HG03575 (cell line): ENCODE data around the gene C2orf15.
"Not testable (repeated sequence)": the region's sequence is repeated elsewhere in the genome, so short reads cannot be mapped to it uniquely, and the experiment has no call there.

Experiments
- ATAC-seq: cut with Tn5 transposase; IDR thresholded peaks from one replicate; pipeline ENCODE4 v1.9.1; 2021; ENCODE audit not compliant: unreplicated experiment, insufficient number of reproducible peaks, low FRiP score; ENCODE audit errors: extremely low read depth

C2orf15 gene, protein sequence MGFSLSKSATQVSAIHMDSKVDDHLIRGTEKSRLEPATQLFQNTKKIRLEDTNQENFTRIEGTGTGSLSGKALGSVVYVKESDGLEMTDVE

DNA sequence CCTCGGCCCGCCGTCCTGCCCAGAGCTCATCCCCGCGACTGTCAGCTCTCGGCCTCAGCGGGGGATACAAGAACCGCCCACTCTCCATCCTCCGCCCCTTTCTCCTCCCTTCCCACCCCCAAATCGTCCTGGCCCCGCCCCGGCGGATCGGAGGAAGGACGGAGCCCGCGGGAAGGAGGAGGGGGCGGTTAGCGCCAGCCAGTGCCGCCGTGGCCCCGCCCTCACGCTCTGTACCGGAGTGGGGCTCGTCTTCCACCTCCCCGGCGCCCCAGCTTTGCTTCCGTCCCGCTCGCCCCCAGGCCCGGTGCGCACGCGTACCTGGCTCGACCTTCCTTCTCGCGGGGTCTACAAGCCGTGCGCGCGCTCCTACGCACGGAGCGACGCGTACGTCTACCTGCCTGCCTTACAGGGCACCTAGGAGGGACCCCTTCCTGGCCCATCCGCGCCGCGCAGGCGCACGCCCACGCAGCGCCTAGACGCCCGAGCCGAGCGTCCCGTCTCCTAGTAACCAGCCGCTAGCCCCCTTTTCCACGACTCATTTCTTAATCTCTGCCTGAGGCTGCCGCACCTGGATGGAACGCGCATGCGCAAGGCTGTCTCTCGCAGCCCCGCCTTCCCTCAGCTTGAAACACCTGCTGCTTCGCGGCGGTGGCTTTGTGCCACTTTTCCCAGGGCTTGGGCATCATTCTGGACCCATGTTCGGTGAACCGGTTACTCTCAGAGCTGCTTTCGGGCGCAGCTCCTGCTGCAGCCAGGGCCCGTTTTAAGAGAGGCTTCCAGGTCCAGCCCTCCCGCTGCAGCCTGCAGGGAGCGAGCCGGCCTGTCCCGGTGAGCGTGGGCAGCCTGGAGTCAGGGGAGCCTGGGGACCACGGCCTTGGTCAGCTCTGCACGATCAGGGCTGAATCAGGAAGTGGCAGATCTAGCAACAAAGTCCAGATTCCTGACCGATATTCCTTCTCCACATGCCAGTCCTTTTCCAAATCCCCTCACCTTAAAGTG is at the start of gene C2orf15:
Gene C2orf15 (plus strand): TSS at position 598 of the 999 bp plus-strand sequence. CDS start 8,852 bp downstream, outside the sequence.
- ATAC-seq, result peak; percentile 52

DNA sequence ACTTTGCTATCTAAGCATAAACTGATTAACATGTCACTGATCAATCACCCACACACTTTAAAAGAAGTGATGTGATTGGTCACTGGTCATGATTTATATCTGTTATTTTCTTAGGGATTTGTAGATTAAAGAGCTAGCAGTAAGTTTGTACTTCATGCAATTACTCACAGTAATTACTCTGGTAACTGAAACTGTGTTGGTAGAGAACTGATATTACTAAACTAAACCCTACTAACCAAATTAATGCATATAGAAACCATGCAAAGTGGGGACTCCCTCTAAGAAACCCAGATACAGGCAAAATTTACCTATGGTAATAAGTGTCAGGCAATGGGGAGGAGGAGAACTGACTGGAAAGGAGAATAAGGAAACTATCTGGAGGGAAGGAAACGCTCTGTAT is 44.8 kb upstream of the C2orf15 start:
- no peak for ATAC-seq

DNA sequence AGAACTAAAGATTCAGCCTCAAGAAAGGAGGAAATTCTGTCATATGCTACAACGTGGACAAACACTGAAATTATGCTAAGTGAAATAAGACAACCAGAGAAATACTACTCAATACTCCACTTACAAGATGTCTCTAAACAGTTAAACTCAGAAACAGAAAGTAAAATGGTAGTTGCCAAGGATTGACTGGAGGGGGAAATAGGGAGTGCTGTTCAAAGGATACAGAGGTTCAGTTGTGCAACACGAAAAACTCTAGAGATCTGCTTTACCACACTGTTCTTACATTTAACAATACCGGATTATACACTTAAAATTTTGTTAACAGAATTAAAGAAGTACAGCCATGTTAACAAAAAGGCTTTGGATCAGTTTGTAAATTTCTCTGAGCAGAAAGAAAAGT is 39.8 kb upstream of the C2orf15 start:
- ATAC-seq, result no peak

DNA sequence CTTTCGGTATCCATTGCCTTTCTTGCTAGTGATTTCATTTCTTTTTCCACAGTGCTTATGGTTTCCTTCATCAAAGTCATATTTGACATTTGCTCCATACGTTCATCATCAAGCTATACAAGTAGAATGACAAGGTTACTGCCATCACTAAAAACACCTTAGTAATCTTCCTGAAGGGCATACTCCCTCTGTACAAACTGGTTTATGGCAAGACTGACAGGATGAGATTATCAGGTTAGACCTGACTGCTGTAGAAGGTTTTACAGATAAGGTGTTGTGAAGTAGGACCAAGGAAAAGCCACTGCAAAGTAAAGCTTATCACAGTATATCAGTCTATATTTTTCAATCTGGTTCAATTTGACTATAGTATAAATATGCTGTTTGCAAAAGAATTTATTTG is 37.5 kb upstream of the C2orf15 start:
- no peak for ATAC-seq

DNA sequence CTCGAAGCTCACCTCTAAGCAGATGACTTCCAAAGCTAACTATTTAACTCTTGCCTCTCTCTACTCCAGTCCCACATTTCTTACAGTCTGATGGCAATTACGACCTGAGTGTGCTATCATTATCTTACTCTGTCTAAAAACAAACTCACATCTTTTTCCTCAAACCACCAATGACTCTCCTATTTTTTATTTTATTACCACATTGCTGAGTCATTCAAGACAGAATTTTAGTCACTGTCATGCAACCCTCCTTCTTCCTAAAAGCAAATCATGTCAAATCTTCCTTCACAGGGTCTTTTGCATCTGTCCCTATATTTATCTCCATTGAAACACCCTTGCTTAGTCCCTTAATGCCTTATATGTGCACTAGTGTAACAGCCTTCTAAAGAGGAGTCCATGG is 34.6 kb upstream of the C2orf15 start:
- ATAC-seq, result no peak

DNA sequence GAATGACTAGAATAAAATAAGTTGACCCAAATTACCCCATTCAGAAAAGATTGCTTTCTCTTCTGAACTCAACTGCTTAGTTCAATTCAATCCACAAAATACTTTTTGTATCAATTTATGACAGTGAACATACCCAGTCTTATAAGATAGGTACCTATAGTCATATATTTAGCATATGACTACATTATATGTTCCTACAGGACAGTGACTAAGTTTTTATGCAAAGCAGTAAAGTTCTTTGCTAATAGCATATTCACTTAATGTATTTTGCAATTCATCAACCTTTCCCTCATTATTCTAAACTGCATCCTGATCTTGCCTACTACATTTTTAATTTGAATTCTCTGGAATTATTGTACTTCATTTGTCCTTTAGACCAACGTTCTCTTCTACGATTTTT is 30.3 kb upstream of the C2orf15 start:
- no peak for ATAC-seq

DNA sequence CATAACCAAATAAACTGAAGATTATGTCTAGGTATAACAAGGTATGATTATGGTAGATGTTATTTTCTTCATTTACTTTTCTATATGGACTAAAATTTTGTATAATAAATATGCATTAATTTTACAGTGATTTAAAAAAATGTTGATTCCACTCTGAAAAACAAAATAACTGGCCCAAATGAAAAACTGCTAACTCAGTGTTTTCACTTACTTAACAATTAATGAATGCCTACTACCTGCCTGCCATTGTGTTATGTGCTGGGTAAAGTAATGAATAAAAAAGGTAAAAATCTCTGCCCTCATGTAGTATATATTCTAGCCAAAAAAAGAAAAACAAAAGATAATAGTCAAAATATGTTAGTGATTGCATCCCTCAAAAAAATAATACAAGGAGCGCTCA is 29.6 kb upstream of the C2orf15 start:
- ATAC-seq, result no peak

DNA sequence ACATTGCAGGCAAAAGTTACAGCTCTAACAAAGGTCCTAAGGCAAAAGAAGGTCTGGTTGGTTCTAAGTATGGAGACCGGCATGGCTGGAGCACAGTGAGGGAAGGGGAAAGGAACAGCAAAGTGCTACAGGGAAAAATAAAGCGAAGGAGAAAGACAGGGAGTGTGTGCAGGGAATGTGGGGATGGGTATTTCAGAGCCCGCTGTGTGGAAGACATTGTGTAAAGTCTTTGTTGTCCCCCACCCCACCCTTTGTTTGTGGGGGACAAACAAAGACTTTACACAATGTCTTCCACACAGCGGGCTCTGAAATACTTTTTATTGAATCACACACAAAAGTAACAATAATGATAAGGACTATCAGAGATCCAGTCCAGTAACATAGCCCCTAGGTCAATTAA is 28.9 kb upstream of the C2orf15 start:
- ATAC-seq, result no peak

DNA sequence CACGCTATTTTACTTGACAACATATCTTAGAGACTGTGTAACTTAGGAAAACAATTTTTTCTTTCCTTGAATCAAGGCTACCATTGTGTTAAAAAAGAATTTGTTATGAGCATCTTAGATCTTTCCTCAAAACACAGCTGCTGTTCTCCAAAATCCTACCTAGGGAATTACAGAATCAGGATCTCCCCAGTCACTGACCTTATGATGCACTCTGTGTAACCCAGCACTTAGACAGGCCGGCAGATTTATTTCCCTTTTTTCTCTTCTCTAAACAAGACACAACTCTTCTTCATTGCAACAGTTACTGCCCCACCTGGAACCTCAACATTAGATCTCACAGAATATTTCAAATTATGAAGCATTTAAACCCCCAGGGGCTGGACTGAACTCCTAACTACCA is 13.5 kb upstream of the C2orf15 start:
- ATAC-seq, result no peak

DNA sequence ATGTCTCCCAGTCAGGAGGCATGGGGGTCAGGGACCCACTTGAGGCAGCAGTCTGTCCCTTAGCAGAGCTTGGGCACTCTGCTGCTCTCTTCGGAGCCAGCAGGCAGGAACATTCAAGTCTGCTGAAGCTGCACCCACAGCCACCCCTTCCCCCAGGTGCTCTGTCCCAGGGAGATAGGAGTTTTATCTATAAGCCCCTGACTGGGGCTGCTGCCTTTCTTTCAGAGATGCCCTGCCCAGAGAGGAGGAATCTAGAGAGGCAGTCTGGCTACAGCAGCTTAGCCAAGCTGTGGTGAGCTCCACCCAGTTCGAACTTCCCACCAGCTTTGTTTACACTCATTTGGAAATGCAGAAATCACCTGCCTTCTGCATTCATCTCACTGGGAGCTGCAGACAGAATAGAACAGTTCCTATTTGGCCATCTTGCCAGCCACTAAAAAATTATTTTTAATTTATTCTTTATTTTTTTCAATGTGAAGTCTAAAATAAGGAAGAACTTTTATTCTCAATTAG is 6.4 kb upstream of the C2orf15 start:
- not testable (repeated sequence) for ATAC-seq

DNA sequence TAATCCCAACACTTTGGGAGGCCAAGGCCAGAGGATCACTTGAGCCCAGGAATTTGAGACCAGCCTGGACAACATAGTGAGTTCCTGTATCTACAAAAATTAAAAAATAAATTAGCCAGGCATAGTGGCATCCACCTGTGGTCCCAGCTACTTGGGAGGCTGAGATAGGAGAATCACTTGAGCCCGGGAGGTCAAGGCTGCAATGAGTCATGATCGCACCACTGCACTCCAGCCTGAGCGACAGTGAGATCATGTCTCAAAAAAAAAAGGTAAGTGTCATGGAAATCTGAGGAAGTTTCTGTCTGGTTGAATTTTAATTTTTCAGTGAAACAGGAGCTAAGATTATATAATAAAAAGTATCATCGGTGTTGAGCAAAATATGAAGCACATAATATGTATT is 2.5 kb upstream of the C2orf15 start:
- ATAC-seq, result no peak

DNA sequence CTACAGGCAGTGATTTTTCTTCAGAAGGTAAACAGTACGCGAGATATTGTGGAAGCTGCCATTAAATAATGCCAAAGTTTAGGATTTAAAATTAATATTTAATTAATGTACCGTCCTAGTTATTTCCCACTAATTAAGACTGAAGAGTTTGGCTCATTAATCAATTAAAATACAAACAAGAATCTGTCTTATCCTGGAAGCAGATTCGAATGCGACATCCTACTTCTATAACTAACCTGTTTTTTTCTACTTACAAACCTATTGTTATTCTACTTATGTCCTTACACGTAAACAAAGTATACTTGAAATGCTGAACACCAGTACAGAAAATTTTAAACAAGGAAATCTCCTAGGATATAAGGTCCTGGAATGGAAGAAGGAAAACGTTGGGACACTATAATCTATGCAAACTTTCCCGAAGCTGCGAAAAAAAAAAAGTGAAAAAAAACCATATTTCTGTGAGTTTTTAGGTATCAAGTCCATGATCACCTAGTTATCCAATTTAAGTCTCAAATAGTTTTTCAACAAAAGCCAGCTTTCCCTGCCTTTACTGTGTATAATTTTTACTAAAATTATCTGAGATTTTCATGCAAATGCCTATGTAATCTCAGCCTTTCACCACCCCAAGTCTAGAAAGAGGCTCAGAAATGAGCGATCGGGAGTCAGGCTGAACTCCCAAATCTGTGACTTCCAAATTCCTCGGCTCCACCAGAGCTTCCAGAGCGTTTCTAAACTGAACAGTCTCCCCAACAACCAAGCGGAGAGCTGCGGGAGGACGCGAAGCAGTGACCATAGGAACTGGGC is 1.2 kb upstream of the C2orf15 start:
- no peak for ATAC-seq

DNA sequence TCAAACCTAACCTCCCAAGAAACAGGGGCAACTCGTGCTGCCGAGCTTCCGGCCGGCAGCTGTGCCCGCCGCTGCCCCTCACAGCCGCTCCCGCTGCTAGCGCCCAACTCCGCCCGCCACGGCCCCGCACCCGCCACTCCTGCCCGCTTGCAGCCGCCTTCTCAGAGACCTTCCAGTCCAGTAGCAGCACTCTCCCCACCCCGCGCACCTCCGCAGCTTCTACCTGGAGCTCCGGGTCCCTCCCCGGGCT is 722 bp upstream of the C2orf15 start:
- ATAC-seq, result peak; percentile 1

DNA sequence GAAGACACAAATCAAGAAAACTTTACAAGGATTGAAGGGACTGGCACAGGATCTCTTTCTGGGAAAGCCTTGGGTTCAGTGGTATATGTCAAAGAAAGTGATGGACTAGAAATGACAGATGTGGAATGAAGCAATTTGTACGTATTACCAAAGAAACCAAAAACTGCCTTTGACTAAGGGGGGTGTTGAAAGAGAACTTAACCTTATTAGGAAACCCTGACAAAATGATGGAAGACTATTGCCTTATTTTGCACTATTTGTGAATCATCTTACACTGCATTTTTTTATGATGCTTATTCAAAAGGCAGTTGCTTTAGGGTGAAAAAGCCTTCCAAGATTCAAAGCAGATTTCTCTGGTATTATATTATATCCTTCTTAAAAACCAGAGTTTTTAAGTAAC is 9.2 kb downstream of the C2orf15 start:
- no peak for ATAC-seq

DNA sequence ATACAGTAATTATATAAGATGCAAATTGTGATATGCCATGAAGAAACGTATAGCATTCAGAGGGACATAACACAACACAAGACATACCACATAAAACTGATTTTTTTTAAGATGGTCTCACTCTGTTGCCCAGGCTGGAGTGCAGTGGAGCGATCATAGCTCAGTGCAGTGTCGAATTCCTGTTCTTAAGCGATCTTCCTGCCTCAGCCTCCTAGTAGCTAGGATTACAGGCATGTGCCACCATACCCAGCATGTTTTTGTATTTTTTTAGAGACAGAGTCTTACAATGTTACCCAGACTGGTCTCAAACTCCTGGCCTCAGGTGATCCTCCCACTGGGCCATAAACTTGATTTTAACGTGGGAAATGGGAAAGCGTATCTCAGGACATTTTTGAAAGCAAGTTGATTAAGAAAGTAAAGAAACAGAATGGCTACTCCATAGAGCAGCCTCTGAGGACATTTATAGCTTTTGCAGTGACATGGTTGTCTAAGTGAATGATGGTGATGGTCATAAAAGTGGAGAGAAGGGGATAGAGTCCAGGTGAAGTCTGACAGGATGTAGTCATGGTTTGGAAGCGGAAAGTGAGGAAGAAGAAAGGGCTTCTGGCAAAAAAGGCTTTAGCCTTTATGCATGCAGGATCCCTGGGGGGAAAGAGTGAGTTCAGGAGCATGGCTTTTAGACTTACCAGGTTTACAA is 10.8 kb downstream of the C2orf15 start:
- no peak for ATAC-seq

DNA sequence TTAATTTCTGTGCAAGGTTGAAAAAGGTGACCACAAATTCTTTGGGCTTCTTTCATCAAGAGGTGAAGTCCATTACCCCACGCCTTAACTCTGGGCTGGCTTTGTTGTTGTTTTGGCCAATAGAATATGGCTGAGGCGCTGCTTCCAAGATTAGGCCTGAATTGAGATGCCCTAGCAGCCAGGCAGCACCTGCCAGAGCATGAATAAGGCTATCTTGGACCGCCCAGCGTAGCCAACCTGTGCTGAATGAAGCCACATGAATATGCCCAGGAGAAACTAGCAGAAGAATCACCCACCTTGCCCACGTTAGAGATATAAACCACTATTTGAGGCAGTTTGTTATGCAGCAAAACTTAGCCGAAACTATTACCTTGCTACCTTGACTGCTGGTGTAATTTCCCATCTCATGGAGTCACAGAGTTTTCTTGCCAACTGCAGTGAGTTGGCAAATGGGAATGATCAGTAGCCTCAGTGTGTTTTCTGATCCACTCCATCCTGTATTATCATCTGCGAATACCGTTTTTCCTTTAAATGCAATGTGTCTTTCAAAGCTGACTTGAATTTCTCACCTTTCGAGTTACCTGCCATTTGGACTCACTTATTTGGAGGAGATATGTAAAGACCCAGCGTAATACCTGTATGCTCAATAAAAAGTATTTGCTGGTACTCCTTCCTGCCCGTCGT is 12.6 kb downstream of the C2orf15 start:
- ATAC-seq, result no peak

DNA sequence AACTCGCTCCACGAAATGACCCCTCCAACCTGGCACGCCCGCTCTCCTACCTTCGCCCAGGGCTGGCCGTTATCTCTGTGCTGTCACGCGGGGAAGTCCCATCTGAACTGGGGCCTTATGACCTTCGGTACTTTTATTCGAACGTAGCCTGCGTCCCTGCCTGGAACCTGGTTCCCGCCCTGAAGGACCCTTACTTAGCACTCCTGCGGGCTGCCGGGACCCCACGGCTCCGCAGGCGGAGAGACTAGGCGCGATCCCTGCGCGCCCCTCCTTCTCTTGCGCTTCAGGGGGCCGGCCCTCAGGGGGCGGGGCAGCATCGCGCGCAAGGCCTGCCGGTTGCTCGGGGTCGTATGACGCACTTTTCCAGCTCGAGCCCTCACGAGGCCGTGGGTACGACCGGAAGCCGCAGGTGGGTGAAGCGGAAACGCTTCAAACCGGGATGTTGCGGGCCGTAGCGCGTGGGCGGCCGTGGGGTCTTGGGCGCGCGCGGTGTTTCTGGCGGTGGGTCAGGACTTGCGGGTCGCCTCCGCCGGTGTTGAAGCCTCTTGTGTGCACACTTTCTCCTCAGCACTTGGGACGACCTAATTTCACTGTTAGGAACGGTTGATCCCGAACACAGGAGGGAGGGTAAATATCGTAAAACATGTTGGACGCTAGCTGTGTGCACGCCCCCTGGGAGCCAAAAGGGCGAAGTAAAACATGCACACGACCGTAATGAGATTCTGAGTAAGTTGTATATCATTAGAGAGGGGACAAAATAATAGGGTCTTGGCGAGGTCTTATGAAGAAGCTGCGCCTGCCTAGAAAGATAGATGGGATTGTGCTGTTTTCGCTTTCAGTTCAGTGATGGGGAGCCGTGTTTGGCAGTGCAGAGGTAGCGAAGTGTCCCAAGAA is 13.4 kb downstream of the C2orf15 start, which contains the start of the genes LIPT1 and TSGA10:
Gene LIPT1 (plus strand): TSS at position 325 of the 894 bp plus-strand sequence. CDS start 6,991 bp downstream, outside the sequence.
Gene TSGA10 (minus strand): TSS at position 300 of the 894 bp plus-strand sequence. CDS start 45,503 bp downstream, outside the sequence.
- ATAC-seq, result peak; percentile 47

DNA sequence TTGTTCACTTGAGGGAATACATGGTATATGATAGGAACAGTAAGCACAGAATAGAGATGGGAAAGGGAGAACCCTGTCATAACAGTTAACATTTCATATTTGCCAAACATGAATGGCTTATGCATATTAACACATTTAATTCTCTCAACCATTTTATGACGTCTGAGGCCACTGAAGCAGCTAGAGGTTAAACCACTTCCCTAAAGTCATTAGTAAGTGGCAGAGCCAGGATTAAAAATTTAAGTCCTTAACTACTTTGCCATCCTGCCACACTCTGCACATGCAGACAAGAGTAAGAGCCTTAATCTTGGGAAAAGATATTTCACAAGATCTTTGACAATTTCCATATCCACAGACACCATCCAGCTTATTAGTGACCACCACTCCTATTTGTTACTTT is 15.4 kb downstream of the C2orf15 start:
- ATAC-seq, result no peak
